A549 (cell line): ENCODE results near the gene NKAIN2. TPM values are rescaled to one million over a fixed set of nuclear protein-coding genes. Genes with fewer than 3 reads are reported as not detected.
A peak's percentile ranks its signal among the peaks of the same experiment; 100 is the strongest.

Source experiments
- ATAC-seq, 2 experiments: fragments of 200-7000 bp in 1 of 2; fragments of >200 bp in 1 of 2; cut with Nextera tagmentation in 1 of 2; cut with Tn5 transposase in 1 of 2; 3 replicates each; pipeline versions ENCODE4 v1.8.0 to v1.9.1; 2018 to 2020; ENCODE audit warnings: mild to moderate bottlenecking in 1 of 2, moderate library complexity in 1 of 2
- CTCF ChIA-PET: fragments of 300-600 bp; sonication (Branson Sonifier 250); formaldehyde crosslinking; extraction: SDS; loops from one replicate; lab custom pipeline; 2021; ENCODE audit warnings: antibody characterized with exemption, inconsistent platforms; lab: Yijun Ruan, JAX
- POLR2A ChIA-PET: fragments of 350-600 bp; formaldehyde crosslinking; extraction: SDS; loops from one replicate; lab custom pipeline; 2021; ENCODE audit warnings: antibody characterized with exemption, inconsistent platforms; lab: Yijun Ruan, JAX
- DNase-seq, 2 experiments: peaks; one replicate each; pipeline versions ENCODE4 v3.0.0 to v3.0.0-alpha.2; 2011 to 2016; ENCODE audit warnings: low read depth in 1 of 2, low spot score in 1 of 2
- FAIRE-seq: peaks from 2 replicates; lab custom pipeline; 2011; peaks lifted over from hg19 to GRCh38; lab: Jason Lieb, UNC
- H3K27ac ChIP-seq, 2 experiments: fragments of >200 bp; sonication (Bioruptor Twin); formaldehyde crosslinking; 3 replicates each; pipeline ENCODE4 v1.5.1; 2016 to 2017
- H3K4me1 ChIP-seq: fragments of >200 bp; sonication (Bioruptor Twin); formaldehyde crosslinking; 3 replicates; pipeline ENCODE4 v1.6.1; 2016
- H3K4me2 ChIP-seq: fragments of >200 bp; sonication (Bioruptor Twin); formaldehyde crosslinking; 3 replicates; pipeline ENCODE4 v1.6.1; 2016
- H3K4me3 ChIP-seq: fragments of >200 bp; sonication (Bioruptor Twin); formaldehyde crosslinking; 3 replicates; pipeline ENCODE4 v1.5.1; 2016
- H3K9me3 ChIP-seq: fragments of >200 bp; sonication (Bioruptor Twin); formaldehyde crosslinking; 3 replicates; pipeline ENCODE4 v1.6.1; 2016
- EHF ChIP-seq: fragments of 250-450 bp; sonication (Bioruptor Pico); IDR thresholded peaks from 2 replicates; pipeline ENCODE4 v1.5.0; 2020; ENCODE audit warnings: mild to moderate bottlenecking
- ELK1 ChIP-seq: fragments of 150-350 bp; IDR thresholded peaks from 2 replicates; pipeline ENCODE4 v1.6.1; 2014; ENCODE audit warnings: low read depth, mild to moderate bottlenecking, low read length
- FOSB ChIP-seq: fragments of 250-450 bp; sonication (Bioruptor Pico); IDR thresholded peaks from 2 replicates; pipeline ENCODE4 v1.5.0; 2020; ENCODE audit warnings: mild to moderate bottlenecking, moderate library complexity
- GATA3 ChIP-seq: IDR thresholded peaks from 2 replicates; pipeline ENCODE4 v1.6.1; 2012; ENCODE audit warnings: borderline replicate concordance
- HMGXB4 ChIP-seq: fragments of 250-450 bp; sonication (Bioruptor Pico); IDR thresholded peaks from 2 replicates; pipeline ENCODE4 v1.5.0; 2021; ENCODE audit warnings: mild to moderate bottlenecking, moderate library complexity, borderline replicate concordance
- HOXB13 ChIP-seq: fragments of 250-450 bp; sonication (Bioruptor Pico); IDR thresholded peaks from 2 replicates; pipeline ENCODE4 v1.5.0; 2020; ENCODE audit warnings: low read depth, mild to moderate bottlenecking, moderate library complexity
- JUN ChIP-seq, 2 experiments: fragments of >200 bp; sonication (Bioruptor Twin); formaldehyde crosslinking; IDR thresholded peaks; 2 replicates in 1 of 2; 3 replicates in 1 of 2; pipeline ENCODE4 v1.6.1; 2016 to 2017
- KDM5A ChIP-seq: fragments of 200-600 bp; sonication (generic); IDR thresholded peaks from 2 replicates; pipeline ENCODE4 v1.6.1; 2016; ENCODE audit warnings: antibody characterized with exemption, mild to moderate bottlenecking
- MAFK ChIP-seq: fragments of 450-650 bp; IDR thresholded peaks from 2 replicates; pipeline ENCODE4 v1.6.1; 2014; ENCODE audit not compliant: partially characterized antibody
- NPAS2 ChIP-seq: fragments of 250-450 bp; sonication (Bioruptor Pico); IDR thresholded peaks from 2 replicates; pipeline ENCODE4 v1.8.0; 2022; ENCODE audit warnings: mild to moderate bottlenecking, moderate library complexity, borderline replicate concordance
- RAD21 ChIP-seq, 2 experiments: fragments of >200 bp in 1 of 2; sonication (Bioruptor Twin) in 1 of 2; formaldehyde crosslinking in 1 of 2; IDR thresholded peaks in 1 of 2; conservative IDR thresholded peaks in 1 of 2; 2 replicates in 1 of 2; 3 replicates in 1 of 2; pipeline ENCODE4 v1.6.1; 2012 to 2018; ENCODE audit warnings: inconsistent platforms in 1 of 2
- RARB ChIP-seq: fragments of 250-450 bp; sonication (Bioruptor Pico); IDR thresholded peaks from 2 replicates; pipeline ENCODE4 v1.8.0; 2021; ENCODE audit warnings: mild to moderate bottlenecking, moderate library complexity
- RFX5 ChIP-seq: fragments of 450-650 bp; IDR thresholded peaks from 2 replicates; pipeline ENCODE4 v1.7.1; 2014; ENCODE audit warnings: antibody characterized with exemption, mild to moderate bottlenecking, moderate library complexity
- RNF2 ChIP-seq: fragments of 200-600 bp; sonication (generic); IDR thresholded peaks from 2 replicates; pipeline ENCODE4 v1.6.1; 2016; ENCODE audit warnings: low read depth, mild to moderate bottlenecking, antibody characterized with exemption, moderate library complexity, borderline replicate concordance
- TP53 ChIP-seq: fragments of 250-450 bp; sonication (Bioruptor Pico); IDR thresholded peaks from 2 replicates; pipeline ENCODE4 v1.5.0; 2021; ENCODE audit warnings: mild to moderate bottlenecking, moderate library complexity
- USF2 ChIP-seq: fragments of 450-650 bp; IDR thresholded peaks from 2 replicates; pipeline ENCODE4 v1.6.1; 2014; ENCODE audit warnings: antibody characterized with exemption
- ZC3H11A ChIP-seq: fragments of 450-650 bp; IDR thresholded peaks from 2 replicates; pipeline ENCODE4 v1.6.1; 2014; ENCODE audit warnings: antibody characterized with exemption, mild to moderate bottlenecking
- ZFP36 ChIP-seq: fragments of 450-650 bp; IDR thresholded peaks from 2 replicates; pipeline ENCODE4 v1.6.1; 2014; ENCODE audit warnings: borderline replicate concordance; ENCODE audit not compliant: partially characterized antibody
- ZNF302 ChIP-seq: fragments of 250-450 bp; sonication (Bioruptor Pico); IDR thresholded peaks from 2 replicates; pipeline ENCODE4 v1.9.0; 2021; ENCODE audit warnings: inconsistent platforms, mild to moderate bottlenecking, moderate library complexity
- ZSCAN20 ChIP-seq: fragments of 250-450 bp; sonication (Bioruptor Pico); IDR thresholded peaks from 2 replicates; pipeline ENCODE4 v1.8.0; 2022; ENCODE audit warnings: mild to moderate bottlenecking, moderate library complexity
- WGBS: methylation state at CpG from one replicate; pipeline ENCODE4 v1.1.6; 2017; ENCODE audit errors: missing lambda C conversion rate; 5-methylcytosine and 5-hydroxymethylcytosine counted together
- polyA plus RNA-seq, 4 experiments: library from polyadenylated mRNA; depleted of rRNA in 3 of 4; stranded (reverse); fragments of >200 nt; fragmentation: RNase III in 1 of 4; extraction: RNeasy Plus Mini Kit Qiagen cat#74134 plus additional on column Dnase treatment in 1 of 4; gene quantifications; 2 replicates in 3 of 4; 3 replicates in 1 of 4; pipeline ENCODE4 v1.2.3, GENCODE V29; 2011 to 2017

The NKAIN2 gene
- polyA plus RNA-seq, 2 of the 4 experiments (the other 2 are of a cell fraction) = not detected

GRCh38 chr6:124658053-124658452 lies 854.4 kb downstream of the NKAIN2 start (continued):
- TF ChIP-seq NPAS2 (CRISPR knock-in tag) = no peak
- no peak for TF ChIP-seq GATA3
- TF ChIP-seq FOSB (CRISPR knock-in tag) = no peak
- TF ChIP-seq JUN (IDR thresholded peaks at IDR 0.05) = no peak
- no peak for TF ChIP-seq RARB (CRISPR knock-in tag)
- no peak for TF ChIP-seq HOXB13 (CRISPR knock-in tag)
- TF ChIP-seq EHF (CRISPR knock-in tag) = no peak

- ChIA-PET POLR2A (no interaction called here), CTCF (no interaction called here)
- Histone ChIP-seq H3K9me3 (no peaks in the 10 kb centered on the region), H3K4me1 (no peaks in the 10 kb centered on the region)
- no peak for ATAC-seq
- DNase-seq = peak in 1 of 2 experiments; percentile 1
- TF ChIP-seq USF2 (no peak), HMGXB4 (CRISPR knock-in tag) (no peak), ZSCAN20 (no peak), FOSB (CRISPR knock-in tag) (no peak), RNF2 (no peak), ZC3H11A (no peak), RAD21 (conservative IDR thresholded peaks at IDR 0.05 in 1 of 2, IDR thresholded peaks at IDR 0.05 in 1 of 2) (no peak), JUN (IDR thresholded peaks at IDR 0.05) (no peak), ZNF302 (no peak), KDM5A (no peak), ELK1 (no peak), TP53 (CRISPR knock-in tag) (no peak), HOXB13 (CRISPR knock-in tag) (no peak), ZFP36 (no peak), RFX5 (no peak), RARB (CRISPR knock-in tag) (no peak)
- TF ChIP-seq, all 56 proteins: peak for 0
- no peak for FAIRE-seq
- H3K4me3 ChIP-seq = no peak overlapping the region
- H3K4me2 ChIP-seq = no peak overlapping the region
- H3K27ac ChIP-seq = no peak overlapping the region
- WGBS = 0% methylated on average over 1 of the region's 1 CpG
These were observed 855.8 kb downstream of the NKAIN2 start for GRCh38 chr6:124659427-124659826.

GRCh38 chr6:124660185-124660584 lies 856.5 kb downstream of the NKAIN2 start:
- Histone ChIP-seq H3K4me3 (no peak overlapping the region), H3K9me3 (no peaks in the 10 kb centered on the region), H3K4me1 (no peaks in the 10 kb centered on the region), H3K27ac (no peak overlapping the region), H3K4me2 (no peak overlapping the region)
- ChIA-PET CTCF (no interaction called here), POLR2A (no interaction called here)
- no peak for TF ChIP-seq ZNF302
- TF ChIP-seq MAFK = peak; percentile 30
- ATAC-seq (no peak), FAIRE-seq (no peak), DNase-seq (no peak)
- 13% methylated on average over 2 of the region's 2 CpGs for WGBS
